Endothelial cell of umbilical vein (primary cell): ENCODE measurements around the gene PKD1L1. TPM values are rescaled to one million over a fixed set of nuclear protein-coding genes. Genes with fewer than 3 reads are reported as not detected.

Experiments used
- BruUV-seq: library from RNA; stranded (reverse); fragments of 400-500 nt; replicated peaks from 2 replicates; lab custom pipeline; 2021; lab: Mats Ljungman, UMichigan
- CTCF ChIA-PET: fragments of 300-600, 350-600 bp; sonication (Branson Sonifier 250); formaldehyde crosslinking; loops from one replicate; lab custom pipeline; 2021; ENCODE audit warnings: antibody characterized with exemption, inconsistent platforms; lab: Charles Lee
- POLR2A ChIA-PET: fragments of 300-600, 350-600 bp; sonication (Branson Sonifier 250); formaldehyde crosslinking; loops from one replicate; lab custom pipeline; 2021; ENCODE audit warnings: antibody characterized with exemption, inconsistent platforms; lab: Charles Lee
- DNase-seq: peaks from one replicate; pipeline ENCODE4 v3.0.0-alpha.2; 2011; ENCODE audit warnings: low read depth, low spot score
- FAIRE-seq: peaks from 2 replicates; lab custom pipeline; 2011; peaks lifted over from hg19 to GRCh38; lab: Jason Lieb, UNC
- H2AFZ ChIP-seq: 2 replicates; pipeline ENCODE4 v1.6.0; 2012; ENCODE audit warnings: low read depth, low read length, control low read depth, inconsistent platforms
- H3K27ac ChIP-seq: 2 replicates; pipeline ENCODE4 v1.5.1; 2011; ENCODE audit warnings: low read depth, mild to moderate bottlenecking, control low read depth, low read length, moderate library complexity; ENCODE audit not compliant: insufficient read depth
- H3K27me3 ChIP-seq, 2 experiments: 2 replicates each; pipeline versions ENCODE4 v1.6.0 to v1.6.1; 2011; ENCODE audit warnings: low read length in 2 of 2, mixed read lengths in 1 of 2; ENCODE audit not compliant: control insufficient read depth in 2 of 2, insufficient read depth in 2 of 2
- H3K36me3 ChIP-seq, 2 experiments: 2 replicates in 1 of 2; 3 replicates in 1 of 2; pipeline ENCODE4 v1.5.1; 2011; ENCODE audit warnings: low read length in 2 of 2, mild to moderate bottlenecking in 1 of 2, moderate library complexity in 1 of 2; ENCODE audit not compliant: control insufficient read depth in 2 of 2, insufficient read depth in 2 of 2; ENCODE audit errors: extremely low read depth in 1 of 2
- H3K4me1 ChIP-seq: 3 replicates; pipeline ENCODE4 v1.5.1; 2011; ENCODE audit warnings: mild to moderate bottlenecking, low read length; ENCODE audit not compliant: control insufficient read depth, insufficient read depth; ENCODE audit errors: extremely low read depth
- H3K4me2 ChIP-seq: 2 replicates; pipeline ENCODE4 v1.6.1; 2011; ENCODE audit warnings: low read length, control low read depth, mixed read lengths; ENCODE audit not compliant: insufficient read depth
- H3K4me3 ChIP-seq, 3 experiments: fragments of 200-600 bp in 1 of 3; sonication (generic), shearing (Covaris generic) in 1 of 3; replicated peaks in 1 of 3; 2 replicates each; pipeline ENCODE4 v1.5.1; 2011 to 2016; ENCODE audit warnings: control low read depth in 3 of 3, low read length in 3 of 3, mild to moderate bottlenecking in 2 of 3, inconsistent platforms in 1 of 3, low read depth in 1 of 3, moderate library complexity in 1 of 3; ENCODE audit not compliant: insufficient read depth in 1 of 3
- H3K79me2 ChIP-seq: 2 replicates; pipeline ENCODE4 v1.6.0; 2012; ENCODE audit warnings: low read length, inconsistent platforms; ENCODE audit not compliant: control insufficient read depth, insufficient read depth
- H3K9ac ChIP-seq: replicated peaks from 2 replicates; pipeline ENCODE3; 2011; ENCODE audit warnings: low read length, control low read depth; ENCODE audit not compliant: insufficient read depth; ENCODE audit errors: extremely low read depth
- H3K9me1 ChIP-seq: replicated peaks from 3 replicates; pipeline ENCODE4 v1.6.0; 2011; ENCODE audit warnings: mild to moderate bottlenecking, low read length; ENCODE audit not compliant: control insufficient read depth, insufficient read depth; ENCODE audit errors: extremely low read depth
- H3K9me3 ChIP-seq: replicated peaks from 2 replicates; pipeline ENCODE4 v1.5.1; 2012; ENCODE audit warnings: low read length, inconsistent platforms; ENCODE audit not compliant: control insufficient read depth, insufficient read depth
- H4K20me1 ChIP-seq: replicated peaks from 2 replicates; pipeline ENCODE3; 2011; ENCODE audit warnings: mild to moderate bottlenecking, low read length; ENCODE audit not compliant: control insufficient read depth, insufficient read depth; ENCODE audit errors: extremely low read depth
- EZH2 ChIP-seq: IDR thresholded peaks from 2 replicates; pipeline ENCODE4 v1.6.1; 2012; ENCODE audit warnings: borderline replicate concordance, low read depth, mild to moderate bottlenecking, moderate library complexity, low read length, inconsistent platforms; ENCODE audit not compliant: severe bottlenecking
- FOS ChIP-seq: IDR thresholded peaks from 2 replicates; pipeline ENCODE4 v1.6.1; 2011; ENCODE audit warnings: mild to moderate bottlenecking, low read length, moderate library complexity, borderline replicate concordance; ENCODE audit not compliant: insufficient read depth
- GATA2 ChIP-seq: IDR thresholded peaks from 2 replicates; pipeline ENCODE4 v1.7.0; 2011; ENCODE audit warnings: low read depth, mild to moderate bottlenecking, moderate library complexity, mixed read lengths, low read length; ENCODE audit not compliant: insufficient read length, insufficient read depth
- JUN ChIP-seq: IDR thresholded peaks from 2 replicates; pipeline ENCODE4 v1.6.1; 2011; ENCODE audit warnings: borderline replicate concordance, low read depth; ENCODE audit not compliant: insufficient read length, insufficient read depth
- MYC ChIP-seq: IDR thresholded peaks from one replicate; pipeline ENCODE4 v1.6.1; 2011; ENCODE audit warnings: mild to moderate bottlenecking, low read depth, low read length
- POLR2A ChIP-seq: IDR thresholded peaks from 2 replicates; pipeline ENCODE4 v1.6.1; 2012; ENCODE audit warnings: low read depth, mild to moderate bottlenecking, control low read depth, low read length
- POLR2AphosphoS5 ChIP-seq: IDR thresholded peaks from 2 replicates; pipeline ENCODE4 v1.6.1; 2012; ENCODE audit warnings: low read depth, mild to moderate bottlenecking, control low read depth, low read length, moderate library complexity; ENCODE audit not compliant: insufficient read depth
- dilution Hi-C: fragments of 300-500 bp; cut with MboI; formaldehyde crosslinking; loops from one replicate; pipeline ENCODE4 v1.15.0; 2019; ENCODE audit warnings: low sequenced_read_pairs; ENCODE audit not compliant: extremely low pct_ligation_motif_present
- intact Hi-C: fragments of 100-400 bp; cut with micrococcal nuclease; formaldehyde crosslinking; loops from one replicate; pipeline ENCODE4 v1.10.0; 2022
- polyA plus RNA-seq, 4 experiments: library from polyadenylated mRNA; depleted of rRNA in 3 of 4; stranded (reverse) in 3 of 4; unstranded in 1 of 4; fragments of >200 nt; gene quantifications; 2 replicates each; pipeline versions ENCODE4 v1.2.1 to v1.2.3, GENCODE V29; 2011 to 2012; ENCODE audit warnings: missing spikeins in 1 of 4
- total RNA-seq: library from RNA; stranded (reverse); gene quantifications from 2 replicates; pipeline ENCODE4 v1.2.3, GENCODE V29; 2021
- TF ChIP-seq, protein P1 (sequence below): IDR thresholded peaks from 2 replicates; pipeline ENCODE4 v1.6.1; 2011; ENCODE audit not compliant: insufficient read depth, insufficient read length
- TF ChIP-seq, protein P2 (sequence below), 2 donors: IDR thresholded peaks; 1 replicate in 1 of 2; 2 replicates in 1 of 2; pipeline ENCODE4 v1.5.1; 2011; ENCODE audit warnings: low read length in 2 of 2, mild to moderate bottlenecking in 2 of 2, moderate library complexity in 2 of 2, control low read depth in 1 of 2, inconsistent platforms in 1 of 2, low read depth in 1 of 2; ENCODE audit not compliant: insufficient read depth in 1 of 2; ENCODE audit errors: extremely low read depth in 1 of 2

The PKD1L1 gene
- total and polyA plus RNA-seq, 2 donors (not counting 3 experiments of a cell fraction or from before 2014, with no cell fraction given) = 4.1 to 5.9 TPM

DNA sequence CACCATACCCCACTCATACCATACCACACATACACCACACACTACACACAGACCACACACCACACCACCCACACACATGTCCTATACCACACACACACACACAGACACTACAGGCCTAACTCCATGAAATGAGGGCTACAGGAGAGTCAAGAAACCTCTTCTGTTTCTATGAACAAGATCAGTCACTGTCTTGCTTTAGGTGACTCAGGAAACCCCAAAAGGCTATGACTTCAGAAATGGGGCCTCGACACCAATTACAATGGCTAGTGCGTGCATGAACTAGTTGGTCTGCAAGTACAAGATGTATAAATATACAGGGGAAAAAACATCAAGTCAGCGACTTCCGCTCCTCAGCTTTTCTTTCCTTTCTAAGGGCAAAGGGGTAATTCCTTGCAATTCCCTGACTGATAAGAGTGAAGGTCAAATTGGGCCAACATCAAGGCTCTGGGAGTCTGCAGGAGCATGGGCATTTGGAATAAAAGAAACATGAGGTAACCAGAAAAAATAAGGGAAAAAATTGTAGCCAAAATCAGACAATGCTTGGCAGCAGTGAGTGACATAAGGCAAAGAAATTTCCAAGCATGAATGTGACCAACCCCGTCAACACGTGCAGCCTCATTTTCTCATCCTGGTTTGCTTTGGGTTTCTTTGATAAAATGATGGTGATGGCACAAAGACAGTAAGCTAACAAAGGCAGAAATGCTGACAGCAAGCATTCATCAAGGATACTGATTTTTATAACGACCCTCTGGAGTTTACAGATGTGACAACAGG is 1.5 kb downstream of the PKD1L1 start:
- Histone ChIP-seq H3K36me3 (no peaks in the 10 kb centered on the region), H3K4me3 (no peak overlapping the region), H3K4me2 (no peak overlapping the region), H3K9ac (peak overlapping the region; percentile 67), H3K4me1 (peaks cover 80% of the 10 kb centered on the region), H3K27me3 (no peaks in the 10 kb centered on the region), H3K79me2 (no peaks in the 10 kb centered on the region), H3K27ac (peak overlapping the region; percentile 93), H3K9me1 (no peaks in the 10 kb centered on the region), H2AFZ (no peak overlapping the region), H4K20me1 (no peaks in the 10 kb centered on the region), H3K9me3 (no peaks in the 10 kb centered on the region)
- no TSS peak for BruUV-seq
- peak; percentile 98 for FAIRE-seq
- ChIA-PET POLR2A (interaction anchor here (0.6 to 1.5 kb wide), 2 partner anchors 22 to 992 kb away, joined by 4 read pairs; no protein-coding TSS in a partner anchor), CTCF (interaction anchor here (2.7 to 12.0 kb wide), 3 partner anchors 20 to 163 kb away, joined by 12 to 371 read pairs (median 149); no protein-coding TSS in a partner anchor)
- peak; percentile 99 for DNase-seq
- dilution Hi-C loops (no loop called here), intact Hi-C loops (loop anchor here (1.0 to 10.0 kb wide), 6 partner anchors 32 to 1402 kb away; partner anchors contain the start of genes C7orf57 and HUS1)
- TF ChIP-seq MYC (no peak), FOS (peak; percentile 57), POLR2A (no peak), POLR2AphosphoS5 (peak; percentile 77), JUN (peak; percentile 79), EZH2 (no peak), GATA2 (peak; percentile 95)
- TF ChIP-seq, protein P1, sequence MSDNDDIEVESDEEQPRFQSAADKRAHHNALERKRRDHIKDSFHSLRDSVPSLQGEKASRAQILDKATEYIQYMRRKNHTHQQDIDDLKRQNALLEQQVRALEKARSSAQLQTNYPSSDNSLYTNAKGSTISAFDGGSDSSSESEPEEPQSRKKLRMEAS = peak; percentile 87
- TF ChIP-seq, protein P2, sequence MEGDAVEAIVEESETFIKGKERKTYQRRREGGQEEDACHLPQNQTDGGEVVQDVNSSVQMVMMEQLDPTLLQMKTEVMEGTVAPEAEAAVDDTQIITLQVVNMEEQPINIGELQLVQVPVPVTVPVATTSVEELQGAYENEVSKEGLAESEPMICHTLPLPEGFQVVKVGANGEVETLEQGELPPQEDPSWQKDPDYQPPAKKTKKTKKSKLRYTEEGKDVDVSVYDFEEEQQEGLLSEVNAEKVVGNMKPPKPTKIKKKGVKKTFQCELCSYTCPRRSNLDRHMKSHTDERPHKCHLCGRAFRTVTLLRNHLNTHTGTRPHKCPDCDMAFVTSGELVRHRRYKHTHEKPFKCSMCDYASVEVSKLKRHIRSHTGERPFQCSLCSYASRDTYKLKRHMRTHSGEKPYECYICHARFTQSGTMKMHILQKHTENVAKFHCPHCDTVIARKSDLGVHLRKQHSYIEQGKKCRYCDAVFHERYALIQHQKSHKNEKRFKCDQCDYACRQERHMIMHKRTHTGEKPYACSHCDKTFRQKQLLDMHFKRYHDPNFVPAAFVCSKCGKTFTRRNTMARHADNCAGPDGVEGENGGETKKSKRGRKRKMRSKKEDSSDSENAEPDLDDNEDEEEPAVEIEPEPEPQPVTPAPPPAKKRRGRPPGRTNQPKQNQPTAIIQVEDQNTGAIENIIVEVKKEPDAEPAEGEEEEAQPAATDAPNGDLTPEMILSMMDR (IDR thresholded peaks at IDR 0.05; ENCODE audit: extremely low read depth in 1 of 2, insufficient read depth in 1 of 2, low read depth in 1 of 2, low read length in 2 of 2) = no peak
